ENCODE results near the gene DIP2C. TPM values are rescaled to one million over a fixed set of nuclear protein-coding genes. Genes with fewer than 3 reads are reported as not detected.

Gene DIP2C
- total and polyA plus RNA-seq, 2 donors (not counting 1 experiment from before 2014, with no cell fraction given): 1.3 to 1.9 TPM

- TF ChIP-seq EZH2 (IDR thresholded peaks at IDR 0.05; ENCODE audit: borderline replicate concordance, insufficient read depth, low read depth, low read length, poor library complexity, severe bottlenecking): no peak
- no peak for TF ChIP-seq CTCF (IDR thresholded peaks at IDR 0.05)
- Histone ChIP-seq H3K27ac (ENCODE audit: low read length in 2 of 2) (no peak overlapping the region), H3K4me1 (ENCODE audit: control insufficient read depth in 2 of 2, insufficient read depth in 2 of 2, low read length in 2 of 2) (peaks cover 0 to 2% of the 10 kb centered on the region in 2 donors), H3K4me3 (ENCODE audit: control extremely low read depth in 1 of 5, extremely low read depth in 1 of 5, insufficient read depth in 1 of 5, low read depth in 2 of 5, low read length in 4 of 5) (no peak overlapping the region), H3K4me2 (replicated peaks; ENCODE audit: low read depth, low read length, poor library complexity, severe bottlenecking) (no peak overlapping the region), H3K9ac (ENCODE audit: low read length) (no peak overlapping the region), H2AFZ (ENCODE audit: insufficient read depth, low read depth, low read length, poor library complexity, severe bottlenecking) (no peak overlapping the region), H3K36me3 (replicated peaks in 1 of 2; ENCODE audit: control extremely low read depth in 1 of 2, control insufficient read depth in 1 of 2, extremely low read depth in 1 of 2, insufficient read depth in 2 of 2, low read length in 1 of 2) (no peaks in the 10 kb centered on the region), H3K79me2 (ENCODE audit: control insufficient read depth, insufficient read depth, low read length) (no peaks in the 10 kb centered on the region), H4K20me1 (ENCODE audit: control insufficient read depth, insufficient read depth, low read length, poor library complexity, severe bottlenecking) (no peaks in the 10 kb centered on the region), H3K9me3 (ENCODE audit: control extremely low read depth in 1 of 3, control insufficient read depth in 2 of 3, insufficient read depth in 1 of 3, low read length in 2 of 3) (peaks cover 0 to 4% (median 0%) of the 10 kb centered on the region in 3 donors), H3K27me3 (replicated peaks in 1 of 4; ENCODE audit: control extremely low read depth in 1 of 4, control insufficient read depth in 3 of 4, insufficient read depth in 4 of 4, low read length in 3 of 4) (peaks cover 0 to 9% (median 7%) of the 10 kb centered on the region in 4 experiments)
- ChIA-PET POLR2A (no interaction called here), CTCF (no interaction called here)
- 87% methylated on average over 5 of the region's 9 CpGs for WGBS (ENCODE audit: insufficient coverage)
- H3K4me3 Mint-ChIP-seq: no peak overlapping the region
- no peak overlapping the region for H3K27ac Mint-ChIP-seq
- peaks cover 33% of the 10 kb centered on the region for H3K27me3 Mint-ChIP-seq
- no peaks in the 10 kb centered on the region for H3K9me3 Mint-ChIP-seq (ENCODE audit: insufficient read depth)
- H3K4me1 Mint-ChIP-seq: peaks cover under 1% of the 10 kb centered on the region
- intact Hi-C loops (cut with micrococcal nuclease): no loop called here
- no peak for DNase-seq
- ATAC-seq (ENCODE audit: low read depth): no peak
These were observed 153.0 kb downstream of the DIP2C start for GRCh38 chr10:536371-536925.

- Histone ChIP-seq H3K4me2 (replicated peaks; ENCODE audit: low read depth, low read length, poor library complexity, severe bottlenecking) (no peak overlapping the region), H3K36me3 (replicated peaks in 1 of 2; ENCODE audit: control extremely low read depth in 1 of 2, control insufficient read depth in 1 of 2, extremely low read depth in 1 of 2, insufficient read depth in 2 of 2, low read length in 1 of 2) (no peaks in the 10 kb centered on the region), H3K4me3 (ENCODE audit: control extremely low read depth in 1 of 5, extremely low read depth in 1 of 5, insufficient read depth in 1 of 5, low read depth in 2 of 5, low read length in 4 of 5) (no peak overlapping the region), H3K9me3 (ENCODE audit: control extremely low read depth in 1 of 3, control insufficient read depth in 2 of 3, insufficient read depth in 1 of 3, low read length in 2 of 3) (peaks cover 0 to 4% (median 0%) of the 10 kb centered on the region in 3 donors), H3K27ac (ENCODE audit: low read length in 2 of 2) (no peak overlapping the region), H3K79me2 (ENCODE audit: control insufficient read depth, insufficient read depth, low read length) (no peaks in the 10 kb centered on the region), H3K9ac (ENCODE audit: low read length) (no peak overlapping the region), H4K20me1 (ENCODE audit: control insufficient read depth, insufficient read depth, low read length, poor library complexity, severe bottlenecking) (no peaks in the 10 kb centered on the region), H3K4me1 (ENCODE audit: control insufficient read depth in 2 of 2, insufficient read depth in 2 of 2, low read length in 2 of 2) (no peaks in the 10 kb centered on the region), H3K27me3 (replicated peaks in 1 of 4; ENCODE audit: control extremely low read depth in 1 of 4, control insufficient read depth in 3 of 4, insufficient read depth in 4 of 4, low read length in 3 of 4) (peaks cover 0 to 9% (median 7%) of the 10 kb centered on the region in 4 experiments), H2AFZ (ENCODE audit: insufficient read depth, low read depth, low read length, poor library complexity, severe bottlenecking) (no peak overlapping the region)
- ATAC-seq (ENCODE audit: low read depth) (no peak), DNase-seq (no peak)
- Mint-ChIP-seq H3K4me1 (no peaks in the 10 kb centered on the region), H3K9me3 (ENCODE audit: insufficient read depth) (no peaks in the 10 kb centered on the region), H3K27me3 (peaks cover 36% of the 10 kb centered on the region), H3K27ac (no peak overlapping the region), H3K4me3 (no peak overlapping the region)
- POLR2A ChIA-PET: no interaction called here
- CTCF ChIA-PET: no interaction called here
- intact Hi-C loops (cut with micrococcal nuclease): no loop called here
- TF ChIP-seq EZH2 (IDR thresholded peaks at IDR 0.05; ENCODE audit: borderline replicate concordance, insufficient read depth, low read depth, low read length, poor library complexity, severe bottlenecking) (no peak), CTCF (IDR thresholded peaks at IDR 0.05) (no peak)
- WGBS (ENCODE audit: insufficient coverage): 89% methylated on average over 8 of the region's 8 CpGs
These were observed 153.5 kb downstream of the DIP2C start for GRCh38 chr10:535952-536351.
